ACC112 (cell line): ENCODE results near the gene ARHGEF18.
A peak's percentile ranks its signal among the peaks of the same experiment; 100 is the strongest.
"Not testable (repeated sequence)": the region's sequence is repeated elsewhere in the genome, so short reads cannot be mapped to it uniquely, and the experiment has no call there.

Source experiments
- H2AFZ ChIP-seq: fragments of 200-600 bp; sonication (generic); one replicate; pipeline ENCODE4 v1.6.0; 2017; ENCODE audit warnings: antibody characterized with exemption, low read length; ENCODE audit not compliant: unreplicated experiment
- H3K27ac ChIP-seq: fragments of 200-600 bp; sonication (generic); 2 replicates; pipeline ENCODE4 v1.5.1; 2014; ENCODE audit warnings: low read depth, mild to moderate bottlenecking, antibody characterized with exemption, low read length, moderate library complexity
- H3K27me3 ChIP-seq: fragments of 200-600 bp; sonication (generic); 2 replicates; pipeline ENCODE4 v1.6.1; 2014; ENCODE audit warnings: mild to moderate bottlenecking, antibody characterized with exemption, low read length, moderate library complexity, mixed read lengths; ENCODE audit not compliant: insufficient read depth
- H3K36me3 ChIP-seq: fragments of 200-600 bp; sonication (generic); 2 replicates; pipeline ENCODE4 v1.6.1; 2016; ENCODE audit warnings: mild to moderate bottlenecking, antibody characterized with exemption, low read length, moderate library complexity, mixed read lengths; ENCODE audit not compliant: insufficient read depth
- H3K4me1 ChIP-seq: fragments of 200-600 bp; sonication (generic); one replicate; pipeline ENCODE4 v1.6.1; 2016; ENCODE audit warnings: low read length, mixed read lengths; ENCODE audit not compliant: insufficient read depth, unreplicated experiment, control insufficient read depth
- H3K4me3 ChIP-seq: fragments of 200-600 bp; sonication (generic); 2 replicates; pipeline ENCODE4 v1.5.1; 2014; ENCODE audit warnings: mild to moderate bottlenecking, low read depth, low read length
- H3K79me2 ChIP-seq: fragments of 200-600 bp; sonication (generic); one replicate; pipeline ENCODE4 v1.6.0; 2016; ENCODE audit warnings: low read length; ENCODE audit not compliant: control insufficient read depth, unreplicated experiment, insufficient read depth

Gene ARHGEF18

GRCh38 chr19:7368866-7369265, 20.1 kb downstream of the ARHGEF18 start:
- not testable (repeated sequence) for H3K36me3 ChIP-seq, H3K79me2 ChIP-seq, H3K4me3 ChIP-seq, H2AFZ ChIP-seq, H3K4me1 ChIP-seq, H3K27me3 ChIP-seq
- peak overlapping the region; percentile 68 for H3K27ac ChIP-seq

- no peak overlapping the region for H3K27ac ChIP-seq
- H3K79me2 ChIP-seq: no peaks in the 10 kb centered on the region
- no peaks in the 10 kb centered on the region for H3K36me3 ChIP-seq
- no peak overlapping the region for H3K4me3 ChIP-seq
- no peaks in the 10 kb centered on the region for H3K27me3 ChIP-seq
- H3K4me1 ChIP-seq: no peaks in the 10 kb centered on the region
- no peak overlapping the region for H2AFZ ChIP-seq
Observed at GRCh38 chr19:7370546-7370945, 21.8 kb downstream of the ARHGEF18 start.

GRCh38 chr19:7371001-7371400, 22.3 kb downstream of the ARHGEF18 start:
- H3K79me2 ChIP-seq: no peaks in the 10 kb centered on the region
- no peaks in the 10 kb centered on the region for H3K4me1 ChIP-seq
- H3K27me3 ChIP-seq: no peaks in the 10 kb centered on the region
- no peaks in the 10 kb centered on the region for H3K36me3 ChIP-seq
- H3K27ac ChIP-seq: no peak overlapping the region
- no peak overlapping the region for H3K4me3 ChIP-seq
- H2AFZ ChIP-seq: no peak overlapping the region

GRCh38 chr19:7372810-7373209, 24.1 kb downstream of the ARHGEF18 start:
- Histone ChIP-seq H3K27me3 (no peaks in the 10 kb centered on the region), H3K36me3 (no peaks in the 10 kb centered on the region), H3K27ac (no peak overlapping the region), H3K4me1 (no peaks in the 10 kb centered on the region), H3K79me2 (no peaks in the 10 kb centered on the region), H3K4me3 (no peak overlapping the region), H2AFZ (no peak overlapping the region)

- H3K4me3 ChIP-seq: no peak overlapping the region
- H3K4me1 ChIP-seq: no peaks in the 10 kb centered on the region
- no peaks in the 10 kb centered on the region for H3K36me3 ChIP-seq
- no peaks in the 10 kb centered on the region for H3K27me3 ChIP-seq
- H2AFZ ChIP-seq: no peak overlapping the region
- H3K79me2 ChIP-seq: no peaks in the 10 kb centered on the region
- no peak overlapping the region for H3K27ac ChIP-seq
Observed at GRCh38 chr19:7373862-7374261, 25.1 kb downstream of the ARHGEF18 start.

- Histone ChIP-seq H3K36me3 (no peaks in the 10 kb centered on the region), H3K27ac (no peak overlapping the region), H3K4me3 (no peak overlapping the region), H2AFZ (no peak overlapping the region), H3K79me2 (no peaks in the 10 kb centered on the region), H3K4me1 (no peaks in the 10 kb centered on the region), H3K27me3 (no peaks in the 10 kb centered on the region)
Observed at GRCh38 chr19:7376151-7376852, 27.6 kb downstream of the ARHGEF18 start.

- Histone ChIP-seq H2AFZ (no peak overlapping the region), H3K27me3 (no peaks in the 10 kb centered on the region), H3K79me2 (no peaks in the 10 kb centered on the region), H3K27ac (no peak overlapping the region), H3K36me3 (no peaks in the 10 kb centered on the region), H3K4me3 (no peak overlapping the region), H3K4me1 (no peaks in the 10 kb centered on the region)
Observed at GRCh38 chr19:7377196-7377595, 28.5 kb downstream of the ARHGEF18 start.

- H3K79me2 ChIP-seq: no peaks in the 10 kb centered on the region
- no peak overlapping the region for H3K4me3 ChIP-seq
- no peaks in the 10 kb centered on the region for H3K27me3 ChIP-seq
- H3K36me3 ChIP-seq: no peaks in the 10 kb centered on the region
- H3K27ac ChIP-seq: no peak overlapping the region
- no peaks in the 10 kb centered on the region for H3K4me1 ChIP-seq
- no peak overlapping the region for H2AFZ ChIP-seq
Observed at GRCh38 chr19:7381073-7381390, 32.3 kb downstream of the ARHGEF18 start.

GRCh38 chr19:7382694-7383093, 34.0 kb downstream of the ARHGEF18 start:
- Histone ChIP-seq H2AFZ (no peak overlapping the region), H3K27me3 (no peaks in the 10 kb centered on the region), H3K4me1 (no peaks in the 10 kb centered on the region), H3K27ac (no peak overlapping the region), H3K4me3 (no peak overlapping the region), H3K36me3 (no peaks in the 10 kb centered on the region), H3K79me2 (no peaks in the 10 kb centered on the region)

GRCh38 chr19:7383284-7383683, 34.5 kb downstream of the ARHGEF18 start:
- no peaks in the 10 kb centered on the region for H3K79me2 ChIP-seq
- H3K27ac ChIP-seq: no peak overlapping the region
- no peaks in the 10 kb centered on the region for H3K36me3 ChIP-seq
- H2AFZ ChIP-seq: no peak overlapping the region
- H3K4me1 ChIP-seq: no peaks in the 10 kb centered on the region
- no peaks in the 10 kb centered on the region for H3K27me3 ChIP-seq
- no peak overlapping the region for H3K4me3 ChIP-seq

GRCh38 chr19:7385062-7385461, 36.3 kb downstream of the ARHGEF18 start:
- Histone ChIP-seq H2AFZ (no peak overlapping the region), H3K27ac (no peak overlapping the region), H3K36me3 (no peaks in the 10 kb centered on the region), H3K4me3 (no peak overlapping the region), H3K27me3 (no peaks in the 10 kb centered on the region), H3K4me1 (no peaks in the 10 kb centered on the region), H3K79me2 (no peaks in the 10 kb centered on the region)
